Retinal pigment epithelial cell (primary cell): ENCODE measurements around the gene SHC4.
A peak's percentile ranks its signal among the peaks of the same experiment; 100 is the strongest.

ENCODE experiments used
- DNase-seq: peaks from one replicate; pipeline ENCODE4 v3.0.0-alpha.2; 2010; ENCODE audit warnings: low read depth
- H3K4me3 ChIP-seq: 2 replicates; pipeline ENCODE4 v1.5.1; 2011; ENCODE audit warnings: mild to moderate bottlenecking, low read length, control low read depth, moderate library complexity
- TF ChIP-seq, protein P1 (sequence below): conservative IDR thresholded peaks from 2 replicates; pipeline ENCODE4 v1.5.1; 2011; ENCODE audit warnings: low read depth, low read length, control low read depth, inconsistent platforms

The SHC4 gene

DNA sequence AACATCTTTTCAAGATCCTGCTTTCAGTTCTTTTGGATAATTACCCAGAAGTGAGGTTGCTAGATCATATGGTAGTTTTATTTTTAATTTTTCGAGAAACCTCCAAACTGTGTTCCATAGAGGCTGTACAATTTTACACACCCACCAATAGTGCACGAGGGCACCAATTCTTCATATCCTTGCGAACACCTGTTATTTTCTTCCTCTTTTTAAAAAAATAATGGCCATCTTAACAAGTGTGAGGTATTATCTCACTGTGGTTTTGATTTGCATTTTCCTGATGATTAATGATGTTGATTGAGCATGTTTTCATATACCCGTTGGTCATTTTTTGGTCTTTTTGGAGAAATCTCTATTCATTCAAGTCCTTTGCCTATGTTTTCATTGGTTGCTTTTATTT lies 135.2 kb downstream of the SHC4 start:
- TF ChIP-seq, protein P1, sequence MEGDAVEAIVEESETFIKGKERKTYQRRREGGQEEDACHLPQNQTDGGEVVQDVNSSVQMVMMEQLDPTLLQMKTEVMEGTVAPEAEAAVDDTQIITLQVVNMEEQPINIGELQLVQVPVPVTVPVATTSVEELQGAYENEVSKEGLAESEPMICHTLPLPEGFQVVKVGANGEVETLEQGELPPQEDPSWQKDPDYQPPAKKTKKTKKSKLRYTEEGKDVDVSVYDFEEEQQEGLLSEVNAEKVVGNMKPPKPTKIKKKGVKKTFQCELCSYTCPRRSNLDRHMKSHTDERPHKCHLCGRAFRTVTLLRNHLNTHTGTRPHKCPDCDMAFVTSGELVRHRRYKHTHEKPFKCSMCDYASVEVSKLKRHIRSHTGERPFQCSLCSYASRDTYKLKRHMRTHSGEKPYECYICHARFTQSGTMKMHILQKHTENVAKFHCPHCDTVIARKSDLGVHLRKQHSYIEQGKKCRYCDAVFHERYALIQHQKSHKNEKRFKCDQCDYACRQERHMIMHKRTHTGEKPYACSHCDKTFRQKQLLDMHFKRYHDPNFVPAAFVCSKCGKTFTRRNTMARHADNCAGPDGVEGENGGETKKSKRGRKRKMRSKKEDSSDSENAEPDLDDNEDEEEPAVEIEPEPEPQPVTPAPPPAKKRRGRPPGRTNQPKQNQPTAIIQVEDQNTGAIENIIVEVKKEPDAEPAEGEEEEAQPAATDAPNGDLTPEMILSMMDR: no peak
- DNase-seq: no peak
- H3K4me3 ChIP-seq: no peak overlapping the region

GRCh38 chr15:48825075-48825474 lies 138.6 kb downstream of the SHC4 start:
- no peak for DNase-seq
- TF ChIP-seq, protein P1: no peak
- H3K4me3 ChIP-seq: no peak overlapping the region

GRCh38 chr15:48823706-48824105 lies 140.0 kb downstream of the SHC4 start:
- DNase-seq: no peak
- H3K4me3 ChIP-seq: no peak overlapping the region
- TF ChIP-seq, protein P1: no peak

GRCh38 chr15:48823237-48823636 lies 140.5 kb downstream of the SHC4 start:
- TF ChIP-seq, protein P1: peak; percentile 26
- no peak overlapping the region for H3K4me3 ChIP-seq
- DNase-seq: no peak

DNA sequence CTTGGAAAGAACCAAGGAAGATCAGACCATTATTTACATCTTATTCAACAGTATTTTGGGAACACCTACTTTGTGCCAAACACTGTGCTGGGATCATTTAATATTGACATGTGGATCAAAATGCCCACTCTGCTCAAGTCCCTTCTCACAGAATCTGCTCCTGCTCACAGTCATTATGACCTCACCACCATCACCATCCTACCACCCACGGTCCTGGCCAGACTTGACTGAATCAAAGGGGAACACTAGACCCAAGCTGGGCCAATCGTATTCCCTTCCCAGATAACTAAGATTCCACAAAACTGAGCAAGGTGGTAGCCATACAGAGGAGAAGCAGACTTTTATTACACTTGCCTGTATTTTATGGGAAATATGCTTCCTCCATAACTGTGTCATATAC lies 149.4 kb downstream of the SHC4 start:
- no peak for DNase-seq
- H3K4me3 ChIP-seq: no peak overlapping the region
- TF ChIP-seq, protein P1: no peak

GRCh38 chr15:48811325-48811958 lies 152.3 kb downstream of the SHC4 start:
- peak overlapping the region; percentile 92 for H3K4me3 ChIP-seq
- no peak for DNase-seq
- TF ChIP-seq, protein P1: peak; percentile 25
